Mammary epithelial cell (primary cell): ENCODE data around the gene RAB4A.

ENCODE experiments used
- EZH2 ChIP-seq: IDR thresholded peaks from 2 replicates; pipeline ENCODE4 v1.6.1; 2012; ENCODE audit warnings: low read length, inconsistent platforms, borderline replicate concordance
- TF ChIP-seq, protein P1 (sequence below), 2 donors: IDR thresholded peaks in 1 of 2; conservative IDR thresholded peaks in 1 of 2; 2 replicates each; pipeline ENCODE4 v1.5.1; 2011 to 2012; ENCODE audit warnings: inconsistent platforms in 2 of 2, low read length in 2 of 2, mild to moderate bottlenecking in 2 of 2, control low read depth in 1 of 2, low read depth in 1 of 2; ENCODE audit not compliant: insufficient read depth in 1 of 2; ENCODE audit errors: extremely low read depth in 1 of 2

DNA sequence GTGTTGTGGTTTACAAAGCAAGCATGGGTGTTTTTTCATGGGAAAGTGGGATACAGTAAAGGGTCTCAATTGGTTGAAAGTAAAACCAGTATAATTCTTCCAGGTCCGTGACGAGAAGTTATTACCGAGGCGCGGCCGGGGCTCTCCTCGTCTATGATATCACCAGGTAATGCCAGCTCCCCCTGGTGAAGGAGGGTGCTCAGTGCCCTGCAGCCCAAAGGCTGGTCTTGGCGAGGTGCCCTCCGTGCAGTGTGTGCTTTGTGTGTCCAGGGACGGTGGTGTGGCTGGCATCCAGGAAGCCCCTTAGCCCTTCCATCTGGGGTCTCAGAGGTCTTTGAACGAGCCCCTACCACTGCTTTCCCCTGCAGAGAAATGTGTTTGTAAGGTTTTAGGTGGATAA lies 24.8 kb downstream of the RAB4A start:
- TF ChIP-seq, protein P1, sequence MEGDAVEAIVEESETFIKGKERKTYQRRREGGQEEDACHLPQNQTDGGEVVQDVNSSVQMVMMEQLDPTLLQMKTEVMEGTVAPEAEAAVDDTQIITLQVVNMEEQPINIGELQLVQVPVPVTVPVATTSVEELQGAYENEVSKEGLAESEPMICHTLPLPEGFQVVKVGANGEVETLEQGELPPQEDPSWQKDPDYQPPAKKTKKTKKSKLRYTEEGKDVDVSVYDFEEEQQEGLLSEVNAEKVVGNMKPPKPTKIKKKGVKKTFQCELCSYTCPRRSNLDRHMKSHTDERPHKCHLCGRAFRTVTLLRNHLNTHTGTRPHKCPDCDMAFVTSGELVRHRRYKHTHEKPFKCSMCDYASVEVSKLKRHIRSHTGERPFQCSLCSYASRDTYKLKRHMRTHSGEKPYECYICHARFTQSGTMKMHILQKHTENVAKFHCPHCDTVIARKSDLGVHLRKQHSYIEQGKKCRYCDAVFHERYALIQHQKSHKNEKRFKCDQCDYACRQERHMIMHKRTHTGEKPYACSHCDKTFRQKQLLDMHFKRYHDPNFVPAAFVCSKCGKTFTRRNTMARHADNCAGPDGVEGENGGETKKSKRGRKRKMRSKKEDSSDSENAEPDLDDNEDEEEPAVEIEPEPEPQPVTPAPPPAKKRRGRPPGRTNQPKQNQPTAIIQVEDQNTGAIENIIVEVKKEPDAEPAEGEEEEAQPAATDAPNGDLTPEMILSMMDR (conservative IDR thresholded peaks at IDR 0.05 in 1 of 2, IDR thresholded peaks at IDR 0.05 in 1 of 2; ENCODE audit: extremely low read depth in 1 of 2, insufficient read depth in 1 of 2, low read depth in 1 of 2, low read length in 2 of 2), result peak in 1 of 2 donors; percentile 20
- no peak for TF ChIP-seq EZH2
